ENCODE data around the gene PPA2.

PPA2 gene

GRCh38 chr4:105400901-105401677 is 72.8 kb downstream of the PPA2 start:
- H3K36me3 ChIP-seq (replicated peaks; ENCODE audit: low read depth, low read length): peaks cover 17% of the 10 kb centered on the region
- H3K9ac ChIP-seq (ENCODE audit: low read length): no peak overlapping the region
- H2AFZ ChIP-seq (ENCODE audit: low read depth, low read length): no peak overlapping the region
- H3K4me1 ChIP-seq (ENCODE audit: low read length): peaks cover 17% of the 10 kb centered on the region
- TF ChIP-seq EZH2phosphoT487 (IDR thresholded peaks at IDR 0.05; ENCODE audit: low read depth) (no peak), CTCF (IDR thresholded peaks at IDR 0.05; ENCODE audit: low read depth, low read length) (no peak)
- no peak overlapping the region for H3K4me3 ChIP-seq (ENCODE audit: low read length)
- H3K27ac ChIP-seq (ENCODE audit: low read length): no peak overlapping the region
- H3K79me2 ChIP-seq (ENCODE audit: low read length): no peaks in the 10 kb centered on the region
- H3K4me2 ChIP-seq (ENCODE audit: low read length): no peak overlapping the region
- H3K9me3 ChIP-seq (ENCODE audit: insufficient read depth, low read length): no peaks in the 10 kb centered on the region
- H3K27me3 ChIP-seq (ENCODE audit: low read depth, low read length): no peaks in the 10 kb centered on the region
- H4K20me1 ChIP-seq (ENCODE audit: insufficient read depth, low read length): no peaks in the 10 kb centered on the region

GRCh38 chr4:105399532-105400161 is 74.2 kb downstream of the PPA2 start:
- Histone ChIP-seq H3K79me2 (ENCODE audit: low read length) (no peaks in the 10 kb centered on the region), H2AFZ (ENCODE audit: low read depth, low read length) (no peak overlapping the region), H3K36me3 (replicated peaks; ENCODE audit: low read depth, low read length) (peaks cover 11% of the 10 kb centered on the region), H3K4me3 (ENCODE audit: low read length) (no peak overlapping the region), H3K4me1 (ENCODE audit: low read length) (peaks cover 9% of the 10 kb centered on the region; the same call in 1 of the 2 replicates), H3K4me2 (ENCODE audit: low read length) (no peak overlapping the region), H4K20me1 (ENCODE audit: insufficient read depth, low read length) (no peaks in the 10 kb centered on the region), H3K27ac (ENCODE audit: low read length) (no peak overlapping the region), H3K9ac (ENCODE audit: low read length) (no peak overlapping the region), H3K9me3 (ENCODE audit: insufficient read depth, low read length) (no peaks in the 10 kb centered on the region), H3K27me3 (ENCODE audit: low read depth, low read length) (no peaks in the 10 kb centered on the region)
- no peak for TF ChIP-seq EZH2phosphoT487 (IDR thresholded peaks at IDR 0.05; ENCODE audit: low read depth)
- no peak for TF ChIP-seq CTCF (IDR thresholded peaks at IDR 0.05; ENCODE audit: low read depth, low read length)

- no peak for TF ChIP-seq CTCF (IDR thresholded peaks at IDR 0.05; ENCODE audit: low read depth, low read length)
- TF ChIP-seq EZH2phosphoT487 (IDR thresholded peaks at IDR 0.05; ENCODE audit: low read depth): no peak
- no peak overlapping the region for H3K27ac ChIP-seq (ENCODE audit: low read length)
- no peaks in the 10 kb centered on the region for H3K4me1 ChIP-seq (ENCODE audit: low read length)
- no peaks in the 10 kb centered on the region for H4K20me1 ChIP-seq (ENCODE audit: insufficient read depth, low read length)
- H3K79me2 ChIP-seq (ENCODE audit: low read length): no peaks in the 10 kb centered on the region
- no peak overlapping the region for H3K9ac ChIP-seq (ENCODE audit: low read length)
- peaks cover 8% of the 10 kb centered on the region for H3K36me3 ChIP-seq (replicated peaks; ENCODE audit: low read depth, low read length)
- no peak overlapping the region for H3K4me3 ChIP-seq (ENCODE audit: low read length)
- H3K27me3 ChIP-seq (ENCODE audit: low read depth, low read length): no peaks in the 10 kb centered on the region
- H3K4me2 ChIP-seq (ENCODE audit: low read length): no peak overlapping the region
- no peak overlapping the region for H2AFZ ChIP-seq (ENCODE audit: low read depth, low read length)
- H3K9me3 ChIP-seq (ENCODE audit: insufficient read depth, low read length): no peaks in the 10 kb centered on the region
These were observed 81.0 kb downstream of the PPA2 start for GRCh38 chr4:105392858-105393257.

- peaks cover 10% of the 10 kb centered on the region for H3K36me3 ChIP-seq (replicated peaks; ENCODE audit: low read depth, low read length)
- H3K79me2 ChIP-seq (ENCODE audit: low read length): no peaks in the 10 kb centered on the region
- H3K9me3 ChIP-seq (ENCODE audit: insufficient read depth, low read length): no peaks in the 10 kb centered on the region
- no peak overlapping the region for H3K4me3 ChIP-seq (ENCODE audit: low read length)
- no peaks in the 10 kb centered on the region for H3K4me1 ChIP-seq (ENCODE audit: low read length)
- no peak overlapping the region for H2AFZ ChIP-seq (ENCODE audit: low read depth, low read length)
- H3K27ac ChIP-seq (ENCODE audit: low read length): no peak overlapping the region
- H3K27me3 ChIP-seq (ENCODE audit: low read depth, low read length): no peaks in the 10 kb centered on the region
- no peak for TF ChIP-seq EZH2phosphoT487 (IDR thresholded peaks at IDR 0.05; ENCODE audit: low read depth)
- TF ChIP-seq CTCF (IDR thresholded peaks at IDR 0.05; ENCODE audit: low read depth, low read length): no peak
- no peak overlapping the region for H3K4me2 ChIP-seq (ENCODE audit: low read length)
- H4K20me1 ChIP-seq (ENCODE audit: insufficient read depth, low read length): no peaks in the 10 kb centered on the region
- no peak overlapping the region for H3K9ac ChIP-seq (ENCODE audit: low read length)
These were observed 84.7 kb downstream of the PPA2 start for GRCh38 chr4:105389167-105389566.

Measured in OCI-LY3 (cell line).